Measurements from ENCODE around the gene TPPP.

Gene TPPP

GRCh38 chr5:664343-664993 is 28.7 kb downstream of the TPPP start:
- no peak for DNase-seq

DNA sequence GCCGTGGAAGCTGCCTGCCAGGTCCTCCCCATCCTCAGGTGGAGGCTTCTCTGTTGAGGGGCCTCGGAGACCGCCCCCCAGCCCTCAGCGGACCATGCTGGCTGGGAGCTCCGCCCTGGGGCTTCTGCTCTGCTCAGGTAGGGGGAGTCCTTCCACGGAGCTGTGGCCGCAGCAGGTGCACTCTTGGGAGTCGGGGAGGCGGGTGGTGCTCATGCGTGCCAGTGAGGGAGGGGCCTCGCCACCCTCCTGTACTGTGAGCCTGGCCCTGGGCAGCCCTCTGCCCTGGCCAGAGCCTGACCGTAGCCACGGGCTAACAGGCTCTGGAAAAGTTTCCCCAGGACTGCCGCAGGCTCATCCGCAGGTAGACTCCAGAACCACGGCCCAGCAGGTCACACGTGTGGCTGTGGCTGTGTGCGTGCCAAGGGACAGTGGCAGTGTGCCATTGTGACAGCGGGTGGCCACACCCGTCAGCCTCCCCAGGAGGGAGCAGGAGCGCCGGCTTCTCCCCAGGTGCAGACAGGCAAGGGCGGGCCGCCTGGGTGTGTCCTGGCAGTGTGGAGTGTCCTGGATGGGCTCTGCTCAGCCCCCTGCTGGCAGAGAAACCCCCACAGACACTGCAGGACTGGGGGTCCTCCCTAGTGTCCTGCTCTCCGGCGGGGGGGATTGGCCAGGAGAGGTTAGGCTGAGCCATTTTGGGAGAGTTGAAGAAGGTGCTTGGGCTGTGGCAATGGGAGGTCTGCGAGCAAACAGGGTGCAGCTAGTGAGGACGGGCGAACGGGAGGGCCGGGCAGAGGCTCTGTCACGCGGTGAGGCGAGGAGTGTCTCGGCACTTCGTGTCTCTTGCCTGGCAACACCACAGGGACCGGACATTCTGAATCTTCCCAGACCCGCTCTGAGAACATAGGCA is 29.5 kb downstream of the TPPP start:
- no peak for DNase-seq

- DNase-seq = no peak
Measured at GRCh38 chr5:662751-663435, 30.3 kb downstream of the TPPP start.

GRCh38 chr5:661891-662750 is 31.0 kb downstream of the TPPP start:
- no peak for DNase-seq

DNA sequence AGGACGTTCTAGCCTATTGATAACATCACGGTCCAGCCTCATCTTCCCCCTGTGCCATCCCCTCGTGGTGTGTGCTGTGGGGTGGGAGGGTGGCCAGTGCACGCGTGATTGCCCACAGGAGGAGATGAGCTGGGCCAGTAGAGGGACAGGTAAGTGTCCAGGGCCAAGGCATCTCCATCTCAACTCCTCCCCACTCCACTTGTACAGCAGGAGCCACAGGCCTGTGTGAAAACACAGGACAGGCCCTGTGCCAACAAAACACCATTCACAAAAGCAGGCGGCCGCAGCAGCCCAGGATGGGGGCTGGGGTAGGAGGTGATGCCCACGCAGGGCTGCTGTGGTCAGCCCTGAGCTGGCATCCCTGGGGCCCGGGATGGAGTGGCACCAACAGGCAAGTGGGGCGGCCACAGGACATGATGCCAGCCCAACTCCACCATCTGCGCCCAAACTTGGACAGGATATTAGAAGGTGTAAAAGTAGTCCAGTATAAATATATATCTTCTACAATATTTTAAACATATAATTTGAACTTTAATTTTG is 32.6 kb downstream of the TPPP start:
- no peak for DNase-seq

DNA sequence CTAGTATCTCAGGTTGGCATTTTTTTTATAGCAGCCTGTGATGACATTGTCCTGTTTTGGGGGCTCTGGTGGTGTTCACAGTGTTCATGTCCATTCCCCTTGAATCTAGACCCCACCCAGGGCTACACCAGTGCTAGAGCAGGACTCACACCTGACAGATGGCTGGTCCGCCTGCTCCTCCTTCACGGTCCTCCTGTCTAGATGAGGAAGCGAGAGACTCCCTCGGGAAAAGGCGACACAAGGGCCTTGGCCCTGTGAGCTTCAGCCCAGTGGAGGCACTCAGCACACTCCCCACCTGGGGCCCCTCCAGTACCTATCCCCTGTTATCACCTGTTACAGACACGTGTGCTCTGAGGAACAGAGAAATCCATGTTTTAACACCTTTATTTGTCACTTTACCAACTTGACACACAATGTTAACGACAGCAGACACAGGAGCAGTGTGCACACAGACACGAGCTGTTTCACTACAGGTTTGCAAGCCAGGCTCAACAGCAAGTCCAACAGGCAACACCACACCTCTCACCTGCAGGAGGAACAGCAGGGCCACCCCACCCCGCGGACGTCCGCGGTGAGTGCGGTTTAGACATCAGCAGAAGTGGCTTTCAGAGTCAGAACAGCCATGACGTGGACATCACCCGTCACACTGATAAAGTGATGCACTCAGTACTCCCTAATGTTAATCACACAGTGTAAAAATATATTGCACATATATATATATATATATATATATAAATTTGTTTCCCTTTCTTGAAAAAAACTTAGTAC is 33.5 kb downstream of the TPPP start:
- DNase-seq = no peak

- DNase-seq = no peak
Measured at GRCh38 chr5:658103-658502, 35.0 kb downstream of the TPPP start.

GRCh38 chr5:657570-657969 is 35.6 kb downstream of the TPPP start:
- DNase-seq = no peak

DNA sequence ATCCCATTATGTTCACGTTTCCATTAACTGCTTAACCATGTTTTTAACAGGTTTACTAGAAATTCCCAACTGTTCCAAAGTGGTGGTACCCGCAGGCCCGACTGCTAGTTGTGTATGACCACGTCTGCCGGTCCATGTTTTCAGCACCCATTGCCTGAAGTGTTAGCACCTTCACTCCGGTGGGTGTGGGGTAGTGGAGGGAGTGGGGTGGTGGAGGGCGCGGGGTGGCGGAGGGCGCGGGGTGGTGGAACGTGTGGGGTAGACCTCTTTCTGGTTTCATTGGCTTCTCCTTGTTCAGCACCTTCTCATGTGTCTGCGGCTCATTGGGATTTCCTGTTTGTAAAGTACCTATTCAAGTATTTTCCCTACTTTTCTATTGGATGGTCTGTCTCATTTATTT is 37.7 kb downstream of the TPPP start:
- DNase-seq = no peak

- DNase-seq = no peak
Measured at GRCh38 chr5:654071-654778, 38.9 kb downstream of the TPPP start.

GRCh38 chr5:652773-653350 is 40.3 kb downstream of the TPPP start:
- no peak for DNase-seq

- DNase-seq = no peak
Measured at GRCh38 chr5:652023-652515, 41.1 kb downstream of the TPPP start.

DNA sequence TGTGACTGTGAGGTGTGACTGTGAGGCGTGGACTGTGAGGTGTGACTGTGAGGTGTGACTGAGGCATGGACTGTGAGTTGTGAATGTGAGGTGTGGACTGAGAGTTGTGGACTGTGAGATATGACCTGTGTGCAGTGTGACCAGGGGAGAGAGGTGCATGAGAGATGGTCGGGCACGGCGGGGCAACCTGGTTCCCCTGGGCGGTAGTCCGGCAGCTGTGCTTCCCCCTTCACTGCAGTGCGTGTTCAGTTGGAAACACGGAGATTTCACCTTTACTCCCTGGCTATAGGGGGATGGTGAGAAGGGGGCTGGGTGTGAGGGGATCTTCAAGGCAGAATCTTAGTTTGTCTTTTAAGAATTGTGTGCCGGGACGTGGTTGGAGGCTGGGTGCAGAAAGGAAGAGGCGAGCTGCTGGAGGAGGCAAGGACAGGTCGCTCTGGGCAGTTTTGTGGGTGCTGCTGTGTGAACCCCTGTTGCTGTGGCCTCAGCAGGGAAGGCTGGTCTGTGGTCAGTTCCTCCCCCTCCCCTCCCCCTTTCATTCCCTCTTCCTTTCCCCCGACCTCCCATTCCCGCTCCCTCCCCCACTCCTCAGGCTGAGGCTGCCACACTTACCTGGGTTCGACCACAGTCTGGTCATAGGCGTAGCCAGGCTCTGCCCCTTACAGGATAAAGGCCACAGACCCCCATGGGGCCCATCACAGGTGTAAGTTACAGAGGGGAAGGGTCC is 41.7 kb downstream of the TPPP start:
- no peak for DNase-seq

DNA sequence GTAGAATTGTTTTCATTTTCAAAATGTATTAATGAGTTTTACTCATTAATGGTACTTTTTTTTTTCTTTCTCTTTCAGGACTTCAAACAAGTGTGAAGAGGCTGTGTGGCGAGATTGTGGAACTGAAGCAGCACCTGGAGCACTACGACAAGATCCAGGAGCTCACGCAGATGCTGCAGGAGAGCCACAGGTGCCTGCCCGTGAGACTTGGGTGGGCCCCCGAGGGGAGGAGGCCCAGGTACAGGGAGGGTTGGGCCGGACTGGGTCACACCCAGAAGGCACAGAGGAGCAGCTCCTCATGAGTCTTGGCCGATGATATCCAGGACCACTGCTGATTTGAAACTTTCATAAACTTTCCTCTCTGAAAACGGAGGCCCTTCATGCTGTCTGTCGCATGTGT is 45.4 kb downstream of the TPPP start:
- no peak for DNase-seq

GRCh38 chr5:647311-647710 is 45.8 kb downstream of the TPPP start:
- no peak for DNase-seq

DNA sequence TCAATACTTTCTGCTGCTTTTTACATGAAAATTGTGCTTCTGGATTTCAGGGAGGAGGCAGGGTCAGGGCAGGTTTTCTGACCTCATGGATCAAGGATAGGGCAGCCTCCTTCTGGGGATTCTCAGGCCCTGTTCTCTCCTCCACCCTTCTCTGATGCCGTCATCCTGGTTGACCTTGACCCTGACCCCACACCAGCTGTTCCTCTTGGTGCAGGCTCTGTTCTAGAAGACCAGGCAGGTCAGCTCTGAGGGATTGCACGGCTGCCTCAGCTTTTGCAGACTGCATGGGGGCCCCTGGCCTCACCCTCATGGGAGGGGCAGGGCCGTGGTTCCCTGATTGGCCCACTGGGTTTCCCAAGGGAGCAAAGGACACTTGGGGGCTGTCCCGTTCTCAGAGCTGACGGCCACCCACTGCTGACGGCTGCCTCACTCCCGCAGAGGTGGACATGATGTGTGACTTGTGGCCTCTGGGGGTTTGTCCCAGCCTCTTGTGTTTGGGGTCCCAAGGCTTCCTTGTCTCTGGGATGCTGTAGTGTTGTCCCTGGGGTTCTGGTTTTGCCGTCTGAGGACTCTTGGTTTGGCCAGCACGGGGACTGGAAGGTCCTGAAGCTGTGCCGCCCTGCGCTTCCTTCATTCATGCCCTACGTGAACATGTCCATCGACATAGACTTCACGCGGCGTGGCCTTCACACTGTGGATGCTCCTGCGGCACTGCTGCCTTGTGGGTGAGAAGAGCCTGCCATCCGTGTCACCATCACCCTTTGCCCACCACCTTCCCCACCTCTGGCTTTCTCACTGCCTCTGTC is 46.6 kb downstream of the TPPP start:
- no peak for DNase-seq

DNA sequence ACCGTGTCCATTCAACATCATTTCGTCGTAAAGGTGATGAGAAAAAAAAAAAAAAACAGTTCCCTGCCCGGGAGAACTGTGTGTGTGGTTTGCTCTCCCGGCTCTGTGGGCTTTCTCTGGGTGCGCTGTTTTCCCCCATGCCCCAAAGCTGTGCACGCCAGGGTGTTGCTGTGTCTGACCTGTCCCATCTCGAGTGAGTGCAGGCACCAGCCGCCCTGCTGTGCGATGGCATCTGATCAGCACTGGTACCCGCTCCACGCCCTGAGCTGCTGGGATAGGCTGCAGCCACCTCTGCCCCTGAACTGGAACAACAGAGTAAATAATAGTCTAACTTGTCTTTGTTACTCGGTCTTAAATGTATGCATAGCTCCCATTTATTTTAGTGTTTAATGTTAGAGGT is 47.7 kb downstream of the TPPP start:
- DNase-seq = no peak

DNA sequence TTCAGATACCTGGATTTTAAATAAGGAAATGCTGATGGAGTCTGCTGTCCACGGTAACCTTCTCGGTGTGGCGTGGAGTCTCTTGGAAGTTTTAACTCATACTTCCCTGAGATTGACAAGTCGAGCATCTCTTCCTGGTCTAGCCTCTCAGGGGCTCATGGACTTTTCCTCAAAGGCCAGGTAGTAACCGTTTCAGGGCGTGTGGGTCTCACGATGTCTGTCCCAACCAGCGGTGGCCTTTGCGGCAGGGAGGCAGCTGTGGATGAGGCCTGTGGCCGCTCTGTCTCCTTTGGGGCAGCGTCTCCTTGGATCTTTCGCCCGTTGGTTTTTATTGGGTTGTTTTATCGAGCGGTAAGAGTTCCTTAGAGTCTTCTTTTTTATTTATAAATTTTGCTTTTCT is 48.2 kb downstream of the TPPP start:
- DNase-seq = no peak

DNA sequence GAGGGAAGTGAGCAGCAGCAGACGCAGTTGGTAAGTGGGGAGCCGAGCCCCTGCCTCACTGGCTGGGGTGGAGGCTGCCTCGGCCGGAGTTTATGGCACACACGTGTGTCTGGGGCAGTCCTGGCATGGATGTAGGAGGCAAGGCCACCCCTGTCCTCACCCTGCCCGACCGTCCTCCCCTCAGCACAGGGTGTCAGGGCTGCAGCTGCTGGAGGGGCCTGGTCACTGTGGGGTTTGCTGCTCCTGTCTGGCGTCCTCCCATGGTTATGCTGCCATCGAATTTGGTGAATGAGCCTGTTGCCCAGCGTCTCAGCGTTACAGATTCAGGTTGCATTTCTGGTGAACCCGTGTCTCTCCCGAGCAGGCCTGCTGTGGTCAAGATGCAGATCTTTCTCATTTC is 48.6 kb downstream of the TPPP start:
- no peak for DNase-seq

Measured in stimulated activated CD8-positive, alpha-beta memory T cell treated with anti-CD3 and anti-CD28 coated beads, Interleukin-4, amount 100 ng/mL, for 48 hours (primary cell).